NCI-H2196 (cell line): Measurements from ENCODE around the gene CFAP61.

Experiments
- DNase-seq: peaks from one replicate; lab custom pipeline; 2025; ENCODE audit not compliant: unreplicated experiment; lab: John Stamatoyannopoulos, UW

CFAP61 gene

DNA sequence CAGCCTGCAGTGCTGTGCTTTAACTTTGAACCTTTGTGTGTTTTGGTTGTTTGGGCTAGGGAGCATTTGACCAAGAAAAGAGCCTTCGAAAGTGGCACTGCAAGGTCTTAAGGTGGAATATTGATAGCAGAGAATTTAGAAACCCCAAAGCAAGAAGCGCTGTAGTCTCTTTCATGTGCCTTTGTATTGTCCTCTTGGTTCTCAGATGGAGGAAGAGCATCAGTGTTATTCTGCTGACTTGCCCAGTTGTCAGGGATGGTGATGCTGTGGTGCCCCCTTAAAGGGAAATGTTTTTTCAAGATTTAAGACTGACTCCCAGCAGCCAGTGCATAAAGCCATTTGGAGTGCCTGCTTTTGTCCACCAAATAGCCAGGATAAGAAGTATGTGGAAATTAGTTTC is 212.9 kb downstream of the CFAP61 start:
- DNase-seq, result no peak

- DNase-seq, result no peak
Measured at GRCh38 chr20:20266552-20266951, 214.2 kb downstream of the CFAP61 start.

GRCh38 chr20:20267685-20268370 is 215.5 kb downstream of the CFAP61 start:
- DNase-seq, result peak; percentile 89

- no peak for DNase-seq
Measured at GRCh38 chr20:20271271-20271670, 218.9 kb downstream of the CFAP61 start.

DNA sequence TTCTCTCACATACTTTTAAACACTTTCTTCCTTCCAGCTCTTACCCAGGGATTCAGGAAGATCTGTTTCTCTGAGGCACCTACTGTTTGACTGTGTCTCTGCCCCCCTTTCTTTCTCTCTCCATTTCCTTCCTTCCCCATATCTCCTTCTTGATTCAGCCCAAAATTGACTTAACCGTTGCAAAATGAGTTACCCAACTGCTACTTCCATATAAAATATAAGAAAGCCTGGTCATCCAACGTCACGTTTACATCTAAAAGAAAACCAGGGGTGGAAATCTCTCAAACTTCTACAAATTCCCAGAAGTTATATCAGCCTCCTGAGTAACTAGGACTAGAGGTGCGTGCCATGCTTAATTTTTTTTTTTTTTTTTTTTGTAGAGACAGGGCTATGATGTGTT is 220.4 kb downstream of the CFAP61 start:
- no peak for DNase-seq

DNA sequence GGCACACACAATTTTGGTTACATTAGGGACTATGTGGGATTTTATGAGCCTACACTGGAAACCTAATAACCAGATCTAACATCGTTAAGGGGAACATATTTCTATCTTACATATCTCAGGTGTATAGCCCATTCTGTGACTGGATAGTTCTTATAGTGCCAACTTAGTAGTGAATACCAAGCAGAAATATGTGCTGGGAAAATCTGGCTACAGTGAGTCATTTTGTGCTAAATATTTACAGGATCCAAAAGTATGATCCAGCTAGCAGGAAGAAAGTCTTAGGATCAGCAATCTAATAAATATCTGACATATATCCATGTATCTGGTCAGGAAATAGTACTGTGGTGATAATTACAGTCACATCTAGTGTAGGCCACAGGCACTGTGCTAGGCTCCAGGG is 221.0 kb downstream of the CFAP61 start:
- DNase-seq, result no peak

DNA sequence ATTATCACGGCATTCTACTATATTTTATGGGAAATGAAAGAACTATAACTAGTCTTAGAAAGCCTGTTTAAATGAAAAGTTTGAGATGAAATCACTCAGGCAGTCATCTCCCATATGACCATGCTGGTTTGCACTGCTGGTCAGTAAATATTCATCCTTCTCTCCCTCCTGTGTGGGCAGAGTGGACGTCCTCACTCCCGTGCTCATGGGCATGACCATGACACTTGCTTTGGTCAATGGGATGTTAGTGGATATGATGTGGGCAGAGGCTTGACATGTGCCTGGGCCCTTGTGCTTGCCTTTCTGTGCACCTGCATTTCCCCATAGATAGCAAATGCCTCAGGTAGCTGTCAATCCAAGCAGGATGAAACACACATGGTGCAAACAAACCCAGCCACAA is 222.5 kb downstream of the CFAP61 start:
- no peak for DNase-seq

DNA sequence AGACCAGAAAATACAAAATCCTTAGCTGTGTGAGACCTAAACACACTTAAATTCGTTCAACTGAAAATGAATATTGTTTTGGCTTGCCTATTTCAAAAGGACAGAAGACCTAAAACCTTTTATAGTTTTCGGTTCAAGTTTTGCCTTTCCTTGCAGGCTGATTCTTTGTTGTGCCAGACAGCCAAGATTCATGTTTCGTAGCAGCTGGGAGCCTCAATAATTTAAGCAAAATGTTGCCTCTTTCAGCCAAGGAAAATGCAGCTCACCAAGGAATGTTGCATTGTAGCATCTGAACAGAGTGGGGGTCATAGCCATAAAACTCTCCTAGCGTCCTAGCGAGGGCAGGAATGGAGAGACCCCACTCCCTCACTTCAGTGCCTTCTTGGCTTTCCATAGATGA is 223.3 kb downstream of the CFAP61 start:
- DNase-seq, result no peak

DNA sequence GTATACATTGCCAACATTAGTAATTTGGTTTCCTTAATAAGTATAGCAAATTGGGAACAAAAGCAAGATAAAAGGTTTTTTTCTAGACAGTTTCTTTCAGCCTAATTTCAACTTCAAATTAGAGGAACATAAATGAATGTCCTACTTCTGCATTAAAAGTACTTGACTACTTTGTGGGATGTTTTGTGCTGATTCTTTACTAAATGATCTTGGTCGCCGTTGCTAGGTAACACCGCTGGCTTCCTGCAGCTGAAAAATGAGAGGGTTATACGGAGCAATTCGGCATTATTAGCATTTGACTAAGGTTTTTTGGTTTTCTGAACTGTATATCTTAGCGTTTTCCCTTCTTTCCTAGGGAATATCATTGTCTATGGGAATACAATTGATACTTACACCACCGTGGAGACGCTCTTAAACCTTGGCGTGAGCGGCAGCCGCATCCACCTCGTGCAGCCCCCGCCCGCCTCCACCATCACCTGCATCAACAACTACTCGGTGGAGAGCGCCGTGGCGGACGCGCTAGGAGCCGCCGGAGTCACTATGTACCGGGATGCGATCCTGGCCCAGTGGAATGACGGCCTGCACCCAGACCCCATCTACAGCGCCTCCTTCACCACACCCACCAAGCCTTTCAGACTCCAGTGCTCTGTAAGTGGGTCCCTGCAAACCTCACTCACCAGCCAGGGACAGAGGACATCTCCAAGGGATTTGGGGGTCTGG is 224.6 kb downstream of the CFAP61 start:
- no peak for DNase-seq

- peak; percentile 37 for DNase-seq
Measured at GRCh38 chr20:20277894-20278335, 225.6 kb downstream of the CFAP61 start.

DNA sequence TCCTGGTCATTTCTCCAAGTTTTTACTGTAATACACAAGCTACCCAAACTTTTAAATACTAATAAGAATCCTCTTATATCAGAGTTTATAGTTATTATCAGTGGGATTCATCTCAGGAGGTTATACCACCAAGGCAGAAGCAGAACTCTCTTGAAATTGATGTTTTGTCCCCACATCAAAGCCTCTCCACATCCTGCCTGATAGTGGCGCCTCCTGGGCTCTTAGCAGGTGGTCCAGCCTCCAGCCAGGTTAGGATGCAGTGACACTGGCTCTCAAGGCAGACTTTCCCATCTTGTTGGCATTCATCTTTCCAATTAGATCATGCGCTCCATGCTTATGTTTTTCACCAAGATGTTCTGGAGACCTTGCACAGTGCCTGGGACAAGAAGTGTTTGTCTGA is 233.7 kb downstream of the CFAP61 start:
- no peak for DNase-seq

DNA sequence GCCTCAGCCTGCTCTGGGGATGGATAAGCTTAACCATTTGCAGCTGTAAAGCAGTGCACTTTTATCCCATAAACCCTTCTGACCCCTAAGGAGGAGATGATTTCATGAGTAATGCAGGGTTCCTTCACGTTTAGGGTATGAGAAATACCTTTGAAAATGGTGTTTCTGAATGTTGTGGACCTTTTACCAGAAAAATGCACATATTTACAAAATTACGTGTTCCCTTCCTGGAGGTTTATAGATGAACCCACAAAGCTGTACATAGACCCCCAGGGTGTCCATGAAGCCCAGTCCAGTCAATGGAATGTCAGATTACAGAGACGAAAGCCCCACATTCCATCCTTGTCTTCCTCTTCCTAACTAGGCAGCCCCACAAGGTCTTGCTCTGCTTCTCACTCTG is 237.0 kb downstream of the CFAP61 start:
- DNase-seq, result no peak

DNA sequence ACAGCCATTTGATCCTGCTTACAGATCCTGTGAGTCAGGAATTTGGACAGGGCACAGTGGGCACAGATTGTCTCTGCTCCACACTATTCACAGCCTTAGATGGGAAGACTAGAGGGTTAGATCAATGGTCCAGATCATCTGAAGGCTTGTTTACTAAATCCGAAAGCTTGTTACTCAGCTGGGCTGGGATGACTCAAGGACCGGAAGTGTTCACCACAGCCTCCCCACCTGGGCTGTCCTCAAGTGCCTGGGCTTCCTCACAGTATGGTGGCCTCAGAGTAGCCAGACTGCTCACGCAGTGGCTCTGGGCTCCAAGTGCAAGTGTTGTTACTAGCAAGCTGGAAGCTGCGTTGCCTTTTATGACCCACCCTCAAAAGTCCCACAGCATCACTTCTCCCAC is 240.1 kb downstream of the CFAP61 start:
- no peak for DNase-seq

GRCh38 chr20:20293141-20293540 is 240.8 kb downstream of the CFAP61 start:
- no peak for DNase-seq

GRCh38 chr20:20293691-20294385 is 241.5 kb downstream of the CFAP61 start:
- no peak for DNase-seq

- no peak for DNase-seq
Measured at GRCh38 chr20:20295621-20296498, 243.5 kb downstream of the CFAP61 start.

DNA sequence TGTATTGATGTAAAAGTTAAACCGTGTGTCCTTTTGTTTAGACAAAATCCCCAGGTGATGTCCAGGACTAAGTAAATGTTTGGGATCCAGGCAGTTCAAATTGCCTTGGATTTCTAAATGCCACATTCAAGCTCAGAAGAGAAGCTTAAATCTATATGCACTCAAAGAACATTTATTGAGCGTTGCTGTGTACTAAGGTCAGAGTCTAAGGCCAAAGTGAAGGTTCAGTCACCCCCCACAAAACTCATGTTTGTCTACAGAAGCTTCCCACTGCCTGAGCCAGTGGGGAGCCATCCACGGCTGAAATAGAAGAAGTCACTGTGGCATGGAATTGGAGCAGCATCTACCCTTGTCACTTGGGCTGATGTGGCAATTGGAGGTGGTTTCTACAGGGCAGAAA is 244.8 kb downstream of the CFAP61 start:
- DNase-seq, result no peak

DNA sequence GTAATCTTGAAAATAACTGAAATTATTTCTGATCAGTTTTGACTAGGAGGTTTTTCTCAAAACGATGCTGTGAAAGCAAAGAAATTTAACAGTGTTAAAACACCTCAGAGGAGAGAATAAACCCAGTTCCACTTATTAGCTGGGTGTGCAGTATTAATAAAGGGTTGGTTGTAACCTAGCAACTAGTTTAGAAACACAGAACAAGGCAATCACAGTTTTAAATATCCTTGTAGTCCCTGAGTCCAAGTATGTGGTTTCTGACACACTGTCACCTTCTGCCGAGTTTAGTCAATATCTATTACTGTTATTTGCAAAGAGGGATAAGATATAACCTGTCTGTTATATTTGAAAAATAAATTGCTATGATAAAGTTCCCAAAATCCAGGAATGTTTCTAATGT is 245.4 kb downstream of the CFAP61 start:
- no peak for DNase-seq

GRCh38 chr20:20299904-20300303 is 247.6 kb downstream of the CFAP61 start:
- no peak for DNase-seq

- DNase-seq, result no peak
Measured at GRCh38 chr20:20303320-20303719, 251.0 kb downstream of the CFAP61 start.

DNA sequence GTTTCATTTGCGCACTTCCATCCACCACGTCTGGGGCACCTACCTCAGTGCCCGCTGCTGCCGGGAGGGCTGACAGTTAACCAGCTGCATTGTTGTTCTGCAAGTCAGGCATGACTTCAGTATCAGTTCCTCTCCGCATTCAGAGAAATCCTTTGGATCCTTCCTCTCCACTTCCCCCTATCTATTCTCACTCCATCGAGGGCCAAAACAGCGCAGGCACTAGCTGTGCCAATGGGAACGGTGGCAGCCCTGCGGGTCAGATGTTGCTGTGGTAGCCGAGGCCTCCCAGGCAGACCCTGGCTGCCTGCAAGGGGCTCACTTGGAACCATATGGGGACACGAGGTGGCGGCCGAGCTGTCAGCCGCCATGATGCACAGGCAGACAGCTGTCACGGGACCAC is 251.4 kb downstream of the CFAP61 start:
- DNase-seq, result no peak
